Spleen (tissue), 11 donors: Measurements from ENCODE around the gene S100A8. TPM values are rescaled to one million over a fixed set of nuclear protein-coding genes. Genes with fewer than 3 reads are reported as not detected.

Experiments
- DNase-seq: peaks from one replicate; pipeline ENCODE4 v3.0.0-alpha.2; 2020
- H3K27ac ChIP-seq, 8 donors: fragments of 200-600 bp; sonication (generic) in 7 of 8; 1 replicate in 4 of 8; 2 replicates in 4 of 8; pipeline versions ENCODE4 v1.5.0 to v1.8.0; 2016 to 2021; ENCODE audit warnings: inconsistent platforms in 4 of 8, mild to moderate bottlenecking in 4 of 8, moderate library complexity in 1 of 8
- H3K27me3 ChIP-seq, 7 donors: fragments of 200-600 bp; sonication (generic) in 6 of 7; replicated peaks in 1 of 7; 1 replicate in 4 of 7; 2 replicates in 3 of 7; pipeline versions ENCODE4 v1.5.0 to v1.8.0; 2016 to 2021; ENCODE audit warnings: inconsistent platforms in 3 of 7, mild to moderate bottlenecking in 1 of 7
- H3K36me3 ChIP-seq, 6 donors: fragments of 200-600 bp; sonication (generic) in 5 of 6; 1 replicate in 4 of 6; 2 replicates in 2 of 6; pipeline versions ENCODE4 v1.5.0 to v1.8.0; 2016 to 2021; ENCODE audit warnings: inconsistent platforms in 2 of 6
- H3K4me1 ChIP-seq, 6 donors: fragments of 200-600 bp; sonication (generic) in 5 of 6; 1 replicate in 3 of 6; 2 replicates in 3 of 6; pipeline versions ENCODE4 v1.5.0 to v1.8.0; 2016 to 2021; ENCODE audit warnings: inconsistent platforms in 3 of 6
- H3K4me3 ChIP-seq, 8 donors: fragments of 200-600 bp; sonication (generic) in 7 of 8; 1 replicate in 4 of 8; 2 replicates in 4 of 8; pipeline versions ENCODE4 v1.5.0 to v1.8.0; 2016 to 2021; ENCODE audit warnings: inconsistent platforms in 4 of 8, mild to moderate bottlenecking in 4 of 8, moderate library complexity in 2 of 8
- H3K9me3 ChIP-seq, 8 donors: fragments of 200-600 bp; sonication (generic) in 7 of 8; 1 replicate in 4 of 8; 2 replicates in 4 of 8; pipeline versions ENCODE4 v1.5.0 to v1.8.0; 2016 to 2021; ENCODE audit warnings: inconsistent platforms in 4 of 8
- POLR2A ChIP-seq, 3 donors: fragments of 450-650 bp; IDR thresholded peaks; one replicate each; pipeline ENCODE4 v1.5.1; 2017; ENCODE audit warnings: antibody characterized with exemption in 3 of 3, mild to moderate bottlenecking in 1 of 3
- POLR2AphosphoS5 ChIP-seq, 3 donors: sonication (generic); formaldehyde crosslinking; IDR thresholded peaks; one replicate each; pipeline ENCODE4 v1.5.1; 2017; ENCODE audit warnings: antibody characterized with exemption in 3 of 3
- WGBS, 5 donors: extraction: QIAGEN DNeasy Blood & Tissue Kit in 3 of 5; methylation state at CpG; one replicate each; pipeline versions ENCODE4 v1.1.5 to v1.1.7; 2013 to 2018; 5-methylcytosine and 5-hydroxymethylcytosine counted together
- intact Hi-C: fragments of 100-400 bp; cut with DNase I; formaldehyde crosslinking; loops from one replicate; pipeline ENCODE4 v1.15.0; 2023; ENCODE audit warnings: low total_unique reads
- polyA plus RNA-seq, 3 donors: library from polyadenylated mRNA; stranded (reverse); fragments of 200-250 nt; gene quantifications; one replicate each; pipeline ENCODE4 v1.2.1, GENCODE V29; 2013
- total RNA-seq, 7 donors: library from RNA; depleted of rRNA in 3 of 7; stranded (reverse); fragments of >200 nt in 3 of 7; fragmentation: NEBNext Ultra II Directional in 4 of 7; extraction: Animal tissue kit (Norgen Biotek cat#: 25700) in 4 of 7; gene quantifications; one replicate each; pipeline versions ENCODE4 v1.1.0 to v1.2.1, GENCODE V29; 2016 to 2021
- TF ChIP-seq, protein P1 (sequence below), 11 experiments: fragments of 200-600 bp in 7 of 11; fragments of 450-650 bp in 4 of 11; sonication (generic) in 4 of 11; IDR thresholded peaks in 8 of 11; conservative IDR thresholded peaks in 3 of 11; 1 replicate in 7 of 11; 2 replicates in 4 of 11; pipeline versions ENCODE4 v1.4.0 to v1.8.0; 2016 to 2021; ENCODE audit warnings: antibody characterized with exemption in 11 of 11, inconsistent platforms in 4 of 11, mild to moderate bottlenecking in 1 of 11
- donor health status: healthy with polysubstance abuse.
- donor health status: DM: no; HTN: no; CAD: no; lungs with moderate emphysema.
- donor health status: DM: no; HTN: no; CAD: no.
- donor health status: Bipolar disorder and iron deficiency.
- donor health status: healthy.
- donor health status: DM: no; HTN: no; CAD: no.
- donor health status: DM: yes; HTN: yes; CAD: no.

The S100A8 gene
- total and polyA plus RNA-seq, 10 donors: 756 to 7,676 (median 1,458) TPM

DNA sequence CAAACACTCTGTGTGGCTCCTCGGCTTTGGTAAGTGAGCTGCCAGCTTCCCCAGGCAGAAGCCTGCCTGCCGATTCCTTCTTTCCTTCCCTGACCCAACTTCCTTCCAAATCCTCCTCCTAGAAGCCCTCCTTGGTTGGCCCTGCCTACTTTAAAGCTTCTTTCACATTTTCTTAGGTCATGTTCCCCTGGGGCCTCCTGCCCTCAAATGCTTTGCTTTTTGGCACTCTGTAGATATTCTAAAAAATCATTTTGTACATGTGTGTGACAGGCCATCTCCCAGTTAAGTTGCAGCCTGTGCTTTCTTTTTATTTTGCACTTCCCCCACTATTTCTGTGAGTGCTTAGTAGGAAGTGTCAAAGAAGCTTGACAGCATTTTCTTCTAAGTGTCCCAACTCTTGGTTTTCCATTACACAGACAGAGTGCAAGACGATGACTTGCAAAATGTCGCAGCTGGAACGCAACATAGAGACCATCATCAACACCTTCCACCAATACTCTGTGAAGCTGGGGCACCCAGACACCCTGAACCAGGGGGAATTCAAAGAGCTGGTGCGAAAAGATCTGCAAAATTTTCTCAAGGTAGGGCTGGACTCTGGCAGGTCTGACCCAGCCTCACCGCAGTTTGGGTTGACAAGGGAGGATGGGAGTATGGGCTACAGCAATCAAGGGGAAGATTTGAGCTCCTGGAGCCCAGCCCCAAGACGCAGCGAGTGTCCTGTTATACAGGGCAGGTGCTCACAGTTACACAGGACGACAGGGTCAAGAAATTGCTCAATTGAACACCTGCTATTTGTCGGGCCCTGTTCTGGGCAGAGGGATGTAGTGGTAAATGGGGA is 32.8 kb downstream of the S100A8 start, which contains the start of gene S100A9:
Gene S100A9, plus strand, starts transcription at position 2 of the 838 bp plus-strand sequence. Its CDS starts 430 bp downstream, at position 432.
- H3K4me1 ChIP-seq: peaks cover 4 to 53% (median 15%) of the 10 kb centered on the region in 6 donors
- peak within 1 kb of the TSS in 7 of 8 donors; percentile 4 to 64 (median 34) for H3K4me3 ChIP-seq
- intact Hi-C loops: loop anchor here (10.0 kb wide), 1 partner anchor 207 kb away; the partner anchor contains the start of gene S100A2
- H3K36me3 ChIP-seq: peaks cover 0 to 27% (median 0%) of the 10 kb centered on the region in 6 donors
- 46 to 70% (median 57%) methylated on average over 11 of the region's 11 CpGs for WGBS, 5 donors
- peak within 1 kb of the TSS in 7 of 8 donors; percentile 71 to 95 (median 86) for H3K27ac ChIP-seq
- TF ChIP-seq POLR2AphosphoS5 (IDR thresholded peaks at IDR 0.05) (peak in 1 of 3 donors; percentile 91), POLR2A (IDR thresholded peaks at IDR 0.05) (no peak)
- TF ChIP-seq, protein P1, sequence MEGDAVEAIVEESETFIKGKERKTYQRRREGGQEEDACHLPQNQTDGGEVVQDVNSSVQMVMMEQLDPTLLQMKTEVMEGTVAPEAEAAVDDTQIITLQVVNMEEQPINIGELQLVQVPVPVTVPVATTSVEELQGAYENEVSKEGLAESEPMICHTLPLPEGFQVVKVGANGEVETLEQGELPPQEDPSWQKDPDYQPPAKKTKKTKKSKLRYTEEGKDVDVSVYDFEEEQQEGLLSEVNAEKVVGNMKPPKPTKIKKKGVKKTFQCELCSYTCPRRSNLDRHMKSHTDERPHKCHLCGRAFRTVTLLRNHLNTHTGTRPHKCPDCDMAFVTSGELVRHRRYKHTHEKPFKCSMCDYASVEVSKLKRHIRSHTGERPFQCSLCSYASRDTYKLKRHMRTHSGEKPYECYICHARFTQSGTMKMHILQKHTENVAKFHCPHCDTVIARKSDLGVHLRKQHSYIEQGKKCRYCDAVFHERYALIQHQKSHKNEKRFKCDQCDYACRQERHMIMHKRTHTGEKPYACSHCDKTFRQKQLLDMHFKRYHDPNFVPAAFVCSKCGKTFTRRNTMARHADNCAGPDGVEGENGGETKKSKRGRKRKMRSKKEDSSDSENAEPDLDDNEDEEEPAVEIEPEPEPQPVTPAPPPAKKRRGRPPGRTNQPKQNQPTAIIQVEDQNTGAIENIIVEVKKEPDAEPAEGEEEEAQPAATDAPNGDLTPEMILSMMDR (IDR thresholded peaks at IDR 0.05 in 8 of 11, conservative IDR thresholded peaks at IDR 0.05 in 3 of 11): peak in 1 of 11 experiments; percentile 3
- H3K9me3 ChIP-seq: no peaks in the 10 kb centered on the region
- H3K27me3 ChIP-seq: peaks cover 0 to 20% (median 0%) of the 10 kb centered on the region in 7 donors
- DNase-seq: peak; percentile 63

DNA sequence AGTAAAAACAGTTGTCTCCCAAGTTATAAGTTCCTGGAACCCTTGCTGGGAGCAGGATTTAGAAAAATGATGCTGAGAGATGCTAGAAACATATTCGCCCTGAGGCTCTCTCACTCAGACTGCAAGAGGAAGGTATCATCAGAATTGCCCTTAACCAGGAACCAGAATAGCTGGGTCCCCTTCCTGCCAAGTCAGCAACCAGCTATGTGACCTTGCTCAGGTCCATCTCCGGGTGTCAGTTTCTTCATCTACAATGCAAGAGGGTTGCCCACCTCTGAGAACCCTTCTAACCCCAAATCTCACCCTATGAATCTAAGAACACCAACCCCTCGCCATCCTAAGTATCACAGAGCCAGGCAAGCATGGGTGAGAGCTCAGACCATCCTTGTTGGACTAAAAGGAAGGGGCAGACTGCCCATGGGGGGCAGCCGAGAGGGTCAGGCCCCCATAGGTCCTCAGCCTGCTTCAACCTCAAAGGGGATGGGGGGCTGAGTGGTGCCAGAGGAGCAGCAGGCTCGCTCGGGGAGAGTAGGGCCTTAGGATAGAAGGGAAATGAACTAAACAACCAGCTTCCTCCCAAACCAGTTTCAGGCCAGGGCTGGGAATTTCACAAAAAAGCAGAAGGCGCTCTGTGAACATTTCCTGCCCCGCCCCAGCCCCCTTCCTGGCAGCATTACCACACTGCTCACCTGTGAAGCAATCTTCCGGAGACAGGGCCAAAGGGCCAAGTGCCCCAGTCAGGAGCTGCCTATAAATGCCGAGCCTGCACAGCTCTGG is 33.6 kb downstream of the S100A8 start:
- Histone ChIP-seq H3K4me3 (peak overlapping the region in 5 of 8 donors; percentile 1 to 64 (median 50)), H3K9me3 (no peaks in the 10 kb centered on the region), H3K4me1 (peaks cover 4 to 58% (median 14%) of the 10 kb centered on the region in 6 donors), H3K27ac (peak overlapping the region in 7 of 8 donors; percentile 71 to 95 (median 86)), H3K36me3 (peaks cover 0 to 27% (median 0%) of the 10 kb centered on the region in 6 donors), H3K27me3 (peaks cover 0 to 26% (median 0%) of the 10 kb centered on the region in 7 donors)
- peak; percentile 93 for DNase-seq
- WGBS, 5 donors: 21 to 41% (median 32%) methylated on average over 10 of the region's 10 CpGs
- TF ChIP-seq POLR2AphosphoS5 (IDR thresholded peaks at IDR 0.05) (peak in 2 of 3 donors; percentile 77 to 80), POLR2A (IDR thresholded peaks at IDR 0.05) (no peak)
- TF ChIP-seq, protein P1 (IDR thresholded peaks at IDR 0.05 in 8 of 11, conservative IDR thresholded peaks at IDR 0.05 in 3 of 11): peak in 1 of 11 experiments; percentile 10
- intact Hi-C loops: loop anchor here (10.0 kb wide), 1 partner anchor 208 kb away; the partner anchor contains the start of gene S100A2

DNA sequence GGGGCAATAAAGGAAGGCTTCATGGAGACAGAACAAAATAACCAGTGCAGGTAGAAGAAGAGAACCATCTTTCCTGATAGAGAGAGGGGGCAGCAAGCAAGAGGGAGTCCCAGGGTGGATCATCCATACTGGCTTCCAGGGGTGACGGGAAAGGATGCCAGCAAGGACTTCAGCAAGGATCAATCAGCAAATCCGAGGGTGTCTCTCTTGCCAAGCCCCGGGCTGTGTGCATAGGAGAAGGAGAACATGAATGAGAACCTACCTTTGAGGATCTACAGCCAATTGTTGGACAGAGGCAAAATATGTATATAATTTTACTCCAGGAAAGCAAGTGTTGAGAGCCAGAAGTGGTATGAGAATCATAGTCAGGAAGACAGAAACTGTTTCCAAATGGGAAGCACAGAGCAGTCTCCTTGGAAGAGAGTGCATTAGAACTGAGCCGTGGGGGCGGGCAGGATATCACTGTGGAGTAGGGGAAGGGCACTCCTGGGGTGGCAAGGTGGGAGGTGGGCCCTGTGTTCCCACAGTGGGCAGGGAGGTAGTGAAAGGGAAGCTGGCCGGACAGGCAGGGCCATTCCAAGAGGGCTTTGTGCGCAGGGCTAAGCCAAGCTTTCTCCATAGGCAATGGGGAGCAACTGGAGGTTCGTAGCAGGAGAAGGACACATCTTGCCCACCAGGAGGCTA is 34.3 kb downstream of the S100A8 start:
- peak overlapping the region in 7 of 8 donors; percentile 71 to 95 (median 86) for H3K27ac ChIP-seq
- intact Hi-C loops: loop anchor here (10.0 kb wide), 1 partner anchor 208 kb away; the partner anchor contains the start of gene S100A2
- TF ChIP-seq POLR2AphosphoS5 (IDR thresholded peaks at IDR 0.05) (no peak), POLR2A (IDR thresholded peaks at IDR 0.05) (no peak)
- TF ChIP-seq, protein P1 (IDR thresholded peaks at IDR 0.05 in 8 of 11, conservative IDR thresholded peaks at IDR 0.05 in 3 of 11): no peak

More for the DNA sequence above, 34.3 kb downstream of the S100A8 start:
- H3K27me3 ChIP-seq: peaks cover 0 to 33% (median 0%) of the 10 kb centered on the region in 7 donors
- peaks cover 0 to 27% (median 0%) of the 10 kb centered on the region in 6 donors for H3K36me3 ChIP-seq
- peaks cover 4 to 58% (median 13%) of the 10 kb centered on the region in 6 donors for H3K4me1 ChIP-seq
- H3K9me3 ChIP-seq: no peaks in the 10 kb centered on the region
- H3K4me3 ChIP-seq: peak overlapping the region in 2 of 8 donors; percentile 53 to 64
- DNase-seq: peak; percentile 78
- whole genome bisulfite sequencing, 5 donors: 77 to 88% (median 82%) methylated on average over 8 of the region's 8 CpGs
